ENCODE results near the gene CFAP54. TPM values are rescaled to one million over a fixed set of nuclear protein-coding genes. Genes with fewer than 3 reads are reported as not detected.

Gene CFAP54
- total RNA-seq, 1 experiment from 2014 or later = 0.09 TPM

DNA sequence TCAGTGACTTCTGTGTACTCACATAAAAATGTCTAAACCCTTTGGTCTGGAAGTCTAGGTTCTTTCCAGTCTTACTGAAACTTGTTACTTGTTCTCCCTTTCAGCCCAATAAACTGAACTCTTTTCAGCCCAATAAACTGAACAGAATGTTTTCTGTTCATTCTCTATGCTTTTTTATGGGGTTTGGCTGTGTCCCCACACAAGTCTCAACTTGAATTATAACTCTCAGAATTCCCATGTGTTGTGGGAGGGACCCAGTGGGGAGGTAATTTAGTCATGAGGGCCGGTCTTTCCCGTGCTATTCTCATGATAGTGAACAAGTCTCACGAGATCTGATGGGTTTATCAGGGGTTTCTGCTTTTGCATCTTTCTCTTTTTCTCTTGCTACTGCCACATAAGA, 402.7 kb downstream of the CFAP54 start (continued):
- TF ChIP-seq, protein P1, sequence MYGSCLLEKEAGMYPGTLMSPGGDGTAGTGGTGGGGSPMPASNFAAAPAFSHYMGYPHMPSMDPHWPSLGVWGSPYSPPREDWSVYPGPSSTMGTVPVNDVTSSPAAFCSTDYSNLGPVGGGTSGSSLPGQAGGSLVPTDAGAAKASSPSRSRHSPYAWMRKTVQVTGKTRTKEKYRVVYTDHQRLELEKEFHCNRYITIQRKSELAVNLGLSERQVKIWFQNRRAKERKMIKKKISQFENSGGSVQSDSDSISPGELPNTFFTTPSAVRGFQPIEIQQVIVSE (CRISPR knock-in tag; IDR thresholded peaks at IDR 0.05; ENCODE audit: borderline replicate concordance) = no peak
- TF ChIP-seq FOXK1 (CRISPR knock-in tag; IDR thresholded peaks at IDR 0.05) = no peak
- TF ChIP-seq IRF2 (CRISPR knock-in tag; IDR thresholded peaks at IDR 0.05; ENCODE audit: borderline replicate concordance, low read depth) = no peak
- TF ChIP-seq, protein P2, sequence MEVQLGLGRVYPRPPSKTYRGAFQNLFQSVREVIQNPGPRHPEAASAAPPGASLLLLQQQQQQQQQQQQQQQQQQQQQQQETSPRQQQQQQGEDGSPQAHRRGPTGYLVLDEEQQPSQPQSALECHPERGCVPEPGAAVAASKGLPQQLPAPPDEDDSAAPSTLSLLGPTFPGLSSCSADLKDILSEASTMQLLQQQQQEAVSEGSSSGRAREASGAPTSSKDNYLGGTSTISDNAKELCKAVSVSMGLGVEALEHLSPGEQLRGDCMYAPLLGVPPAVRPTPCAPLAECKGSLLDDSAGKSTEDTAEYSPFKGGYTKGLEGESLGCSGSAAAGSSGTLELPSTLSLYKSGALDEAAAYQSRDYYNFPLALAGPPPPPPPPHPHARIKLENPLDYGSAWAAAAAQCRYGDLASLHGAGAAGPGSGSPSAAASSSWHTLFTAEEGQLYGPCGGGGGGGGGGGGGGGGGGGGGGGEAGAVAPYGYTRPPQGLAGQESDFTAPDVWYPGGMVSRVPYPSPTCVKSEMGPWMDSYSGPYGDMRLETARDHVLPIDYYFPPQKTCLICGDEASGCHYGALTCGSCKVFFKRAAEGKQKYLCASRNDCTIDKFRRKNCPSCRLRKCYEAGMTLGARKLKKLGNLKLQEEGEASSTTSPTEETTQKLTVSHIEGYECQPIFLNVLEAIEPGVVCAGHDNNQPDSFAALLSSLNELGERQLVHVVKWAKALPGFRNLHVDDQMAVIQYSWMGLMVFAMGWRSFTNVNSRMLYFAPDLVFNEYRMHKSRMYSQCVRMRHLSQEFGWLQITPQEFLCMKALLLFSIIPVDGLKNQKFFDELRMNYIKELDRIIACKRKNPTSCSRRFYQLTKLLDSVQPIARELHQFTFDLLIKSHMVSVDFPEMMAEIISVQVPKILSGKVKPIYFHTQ (CRISPR knock-in tag; IDR thresholded peaks at IDR 0.05) = no peak
- TF ChIP-seq ZNF121 (CRISPR knock-in tag; IDR thresholded peaks at IDR 0.05) = no peak
- TF ChIP-seq NFATC4 (CRISPR knock-in tag; IDR thresholded peaks at IDR 0.05) = no peak
- TF ChIP-seq, protein P3, sequence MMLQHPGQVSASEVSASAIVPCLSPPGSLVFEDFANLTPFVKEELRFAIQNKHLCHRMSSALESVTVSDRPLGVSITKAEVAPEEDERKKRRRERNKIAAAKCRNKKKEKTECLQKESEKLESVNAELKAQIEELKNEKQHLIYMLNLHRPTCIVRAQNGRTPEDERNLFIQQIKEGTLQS (CRISPR knock-in tag; conservative IDR thresholded peaks at IDR 0.05) = no peak
- TF ChIP-seq TCF7 (CRISPR knock-in tag; IDR thresholded peaks at IDR 0.05; ENCODE audit: low read depth) = no peak
- TF ChIP-seq CREM (CRISPR knock-in tag; IDR thresholded peaks at IDR 0.05) = no peak
- TF ChIP-seq, protein P4, sequence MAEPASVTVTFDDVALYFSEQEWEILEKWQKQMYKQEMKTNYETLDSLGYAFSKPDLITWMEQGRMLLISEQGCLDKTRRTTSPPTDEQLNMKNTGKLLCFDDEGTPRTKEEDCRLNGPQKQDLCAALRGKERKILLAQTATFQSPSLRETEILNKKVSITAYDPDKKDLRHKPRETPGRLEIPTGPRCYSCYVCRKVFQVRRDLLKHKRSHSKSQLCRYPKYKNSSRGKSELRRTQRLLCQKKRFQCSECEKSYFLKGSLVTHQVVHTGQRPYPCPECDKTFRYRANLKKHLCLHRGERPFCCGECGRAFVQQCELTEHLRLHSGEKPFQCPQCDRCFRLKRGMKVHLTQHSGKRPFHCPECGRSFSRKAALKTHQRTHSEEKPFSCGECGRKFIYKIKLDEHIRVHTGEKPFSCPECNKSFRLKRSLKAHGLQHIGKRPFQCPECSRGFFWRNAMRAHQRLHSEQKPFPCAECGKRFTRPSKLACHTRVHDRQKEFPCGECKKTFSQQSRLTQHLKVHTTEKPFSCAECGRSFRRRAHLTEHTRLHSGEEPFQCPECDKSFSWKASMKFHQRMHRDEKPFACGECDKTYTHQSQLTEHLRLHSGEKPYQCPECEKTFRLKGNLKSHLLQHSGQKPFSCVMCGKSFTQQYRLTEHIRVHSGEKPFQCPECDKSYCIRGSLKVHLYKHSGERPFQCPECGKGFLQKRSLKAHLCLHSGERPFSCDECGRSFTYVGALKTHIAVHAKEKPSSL (CRISPR knock-in tag; conservative IDR thresholded peaks at IDR 0.05) = no peak
- TF ChIP-seq, protein P5, sequence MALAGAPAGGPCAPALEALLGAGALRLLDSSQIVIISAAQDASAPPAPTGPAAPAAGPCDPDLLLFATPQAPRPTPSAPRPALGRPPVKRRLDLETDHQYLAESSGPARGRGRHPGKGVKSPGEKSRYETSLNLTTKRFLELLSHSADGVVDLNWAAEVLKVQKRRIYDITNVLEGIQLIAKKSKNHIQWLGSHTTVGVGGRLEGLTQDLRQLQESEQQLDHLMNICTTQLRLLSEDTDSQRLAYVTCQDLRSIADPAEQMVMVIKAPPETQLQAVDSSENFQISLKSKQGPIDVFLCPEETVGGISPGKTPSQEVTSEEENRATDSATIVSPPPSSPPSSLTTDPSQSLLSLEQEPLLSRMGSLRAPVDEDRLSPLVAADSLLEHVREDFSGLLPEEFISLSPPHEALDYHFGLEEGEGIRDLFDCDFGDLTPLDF (CRISPR knock-in tag; IDR thresholded peaks at IDR 0.05) = no peak
- TF ChIP-seq, protein P6, sequence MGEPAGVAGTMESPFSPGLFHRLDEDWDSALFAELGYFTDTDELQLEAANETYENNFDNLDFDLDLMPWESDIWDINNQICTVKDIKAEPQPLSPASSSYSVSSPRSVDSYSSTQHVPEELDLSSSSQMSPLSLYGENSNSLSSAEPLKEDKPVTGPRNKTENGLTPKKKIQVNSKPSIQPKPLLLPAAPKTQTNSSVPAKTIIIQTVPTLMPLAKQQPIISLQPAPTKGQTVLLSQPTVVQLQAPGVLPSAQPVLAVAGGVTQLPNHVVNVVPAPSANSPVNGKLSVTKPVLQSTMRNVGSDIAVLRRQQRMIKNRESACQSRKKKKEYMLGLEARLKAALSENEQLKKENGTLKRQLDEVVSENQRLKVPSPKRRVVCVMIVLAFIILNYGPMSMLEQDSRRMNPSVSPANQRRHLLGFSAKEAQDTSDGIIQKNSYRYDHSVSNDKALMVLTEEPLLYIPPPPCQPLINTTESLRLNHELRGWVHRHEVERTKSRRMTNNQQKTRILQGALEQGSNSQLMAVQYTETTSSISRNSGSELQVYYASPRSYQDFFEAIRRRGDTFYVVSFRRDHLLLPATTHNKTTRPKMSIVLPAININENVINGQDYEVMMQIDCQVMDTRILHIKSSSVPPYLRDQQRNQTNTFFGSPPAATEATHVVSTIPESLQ (CRISPR knock-in tag; IDR thresholded peaks at IDR 0.05) = no peak

DNA sequence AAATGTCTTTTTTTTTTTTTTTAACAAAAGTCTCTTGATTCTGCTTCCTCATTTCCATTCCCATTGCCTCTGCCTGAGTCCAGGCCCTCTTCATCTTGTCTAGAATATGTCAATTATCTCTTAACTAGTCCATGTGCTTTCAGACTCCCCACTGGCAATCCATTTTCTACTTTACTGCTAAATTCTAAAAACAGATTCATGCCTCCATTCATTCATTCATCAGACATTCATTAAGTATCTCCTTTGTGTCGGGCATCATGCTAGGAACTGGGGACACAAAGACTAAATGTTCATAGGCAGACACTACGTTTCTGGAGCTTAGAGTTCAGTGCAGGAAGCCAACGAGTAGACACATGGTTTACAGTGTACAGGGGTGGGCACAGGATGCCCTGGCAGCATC, 408.0 kb downstream of the CFAP54 start:
- DNase-seq (ENCODE audit: low spot score) (no peak), ATAC-seq (no peak)
- H3K27ac Mint-ChIP-seq = no peak overlapping the region
- no peaks in the 10 kb centered on the region for H3K4me1 Mint-ChIP-seq
- TF ChIP-seq ZNF396 (CRISPR knock-in tag; IDR thresholded peaks at IDR 0.05; ENCODE audit: borderline replicate concordance) = no peak
- TF ChIP-seq SMAD4 (CRISPR knock-in tag; IDR thresholded peaks at IDR 0.05) = no peak
- TF ChIP-seq TEAD4 (CRISPR knock-in tag; IDR thresholded peaks at IDR 0.05) = no peak
- TF ChIP-seq, protein P4 (CRISPR knock-in tag; conservative IDR thresholded peaks at IDR 0.05) = no peak
- H3K36me3 Mint-ChIP-seq = peaks cover 12% of the 10 kb centered on the region; the same call in 1 of the 2 replicates
- ChIA-PET POLR2A (no interaction called here), CTCF (no interaction called here)
- no peak overlapping the region for H3K4me3 Mint-ChIP-seq
- H3K9me3 Mint-ChIP-seq = peaks cover 19% of the 10 kb centered on the region
- no peaks in the 10 kb centered on the region for H3K27me3 Mint-ChIP-seq (ENCODE audit: low read depth)
